Testis (tissue), 3 donors: ENCODE data around the gene MLLT10. TPM values are rescaled to one million over a fixed set of nuclear protein-coding genes. Genes with fewer than 3 reads are reported as not detected.
"Not testable (repeated sequence)": the region's sequence is repeated elsewhere in the genome, so short reads cannot be mapped to it uniquely, and the experiment has no call there.

Source experiments
- DNase-seq: peaks from one replicate; pipeline ENCODE4 v3.0.0-alpha.2; 2019
- H3K27ac ChIP-seq, 2 donors: fragments of 200-600 bp; sonication (generic); one replicate each; pipeline ENCODE4 v1.5.1; 2019
- H3K27me3 ChIP-seq: fragments of 200-600 bp; sonication (generic); one replicate; pipeline ENCODE4 v1.5.1; 2019
- H3K36me3 ChIP-seq: fragments of 200-600 bp; sonication (generic); one replicate; pipeline ENCODE4 v1.5.1; 2017; ENCODE audit warnings: low read depth; ENCODE audit errors: missing control alignments
- H3K4me1 ChIP-seq: fragments of 200-600 bp; sonication (generic); one replicate; pipeline ENCODE4 v1.5.1; 2019
- H3K4me3 ChIP-seq, 2 donors: fragments of 200-600 bp; sonication (generic); one replicate each; pipeline ENCODE4 v1.5.1; 2017 to 2019
- H3K9me3 ChIP-seq: fragments of 200-600 bp; sonication (generic); one replicate; pipeline ENCODE4 v1.5.1; 2017
- CTCF ChIP-seq, 3 experiments: fragments of 450-650 bp in 2 of 3; fragments of 200-600 bp in 1 of 3; sonication (generic) in 1 of 3; IDR thresholded peaks; one replicate each; pipeline ENCODE4 v1.5.1; 2016 to 2019; ENCODE audit warnings: antibody characterized with exemption in 3 of 3, mild to moderate bottlenecking in 2 of 3, moderate library complexity in 1 of 3
- POLR2A ChIP-seq: fragments of 450-650 bp; IDR thresholded peaks from one replicate; pipeline ENCODE4 v1.6.1; 2017; ENCODE audit warnings: antibody characterized with exemption, mild to moderate bottlenecking, moderate library complexity
- WGBS, 2 donors: methylation state at CpG; one replicate each; pipeline ENCODE4 v1.1.5; 2018; 5-methylcytosine and 5-hydroxymethylcytosine counted together
- intact Hi-C: fragments of 100-400 bp; cut with DNase I; formaldehyde crosslinking; loops from one replicate; pipeline ENCODE4 v1.15.1; 2023; ENCODE audit warnings: low total_unique reads
- polyA plus RNA-seq: library from polyadenylated mRNA; stranded (reverse); fragments of 350-450 nt; fragmentation: Illumina TruSeq; extraction: RNeasy Lipid Tissue Mini Kit (QIAGEN cat#74804); gene quantifications from one replicate; pipeline ENCODE4 v1.2.3, GENCODE V29; 2014; ENCODE audit warnings: low read depth, low replicate concordance; ENCODE audit not compliant: insufficient read depth
- total RNA-seq, 2 donors: library from RNA; depleted of rRNA; stranded (reverse); fragments of >200 nt; gene quantifications; one replicate each; pipeline ENCODE4 v1.2.3, GENCODE V29; 2016

MLLT10 gene
- total and polyA plus RNA-seq, 3 donors from 2014 or later: 130 to 243 (median 144) TPM

GRCh38 chr10:21534604-21535493, 817 bp downstream of the MLLT10 start:
- 1% methylated on average over 64 of the region's 96 CpGs; no CpG with 5 or more reads in 1 of the 2 donors for WGBS, 2 donors
- Histone ChIP-seq H3K4me1 (peaks cover 12% of the 10 kb centered on the region), H3K27me3 (no peaks in the 10 kb centered on the region), H3K9me3 (no peaks in the 10 kb centered on the region), H3K4me3 (peak overlapping the region; percentile 84 to 93), H3K27ac (peak overlapping the region; percentile 94 to 100), H3K36me3 (no peaks in the 10 kb centered on the region)
- TF ChIP-seq POLR2A (no peak), CTCF (IDR thresholded peaks at IDR 0.05) (no peak)
- DNase-seq: peak; percentile 79
- intact Hi-C loops: loop anchor here (2.0 to 10.0 kb wide), 2 partner anchors 40 to 720 kb away; no protein-coding TSS in a partner anchor

DNA sequence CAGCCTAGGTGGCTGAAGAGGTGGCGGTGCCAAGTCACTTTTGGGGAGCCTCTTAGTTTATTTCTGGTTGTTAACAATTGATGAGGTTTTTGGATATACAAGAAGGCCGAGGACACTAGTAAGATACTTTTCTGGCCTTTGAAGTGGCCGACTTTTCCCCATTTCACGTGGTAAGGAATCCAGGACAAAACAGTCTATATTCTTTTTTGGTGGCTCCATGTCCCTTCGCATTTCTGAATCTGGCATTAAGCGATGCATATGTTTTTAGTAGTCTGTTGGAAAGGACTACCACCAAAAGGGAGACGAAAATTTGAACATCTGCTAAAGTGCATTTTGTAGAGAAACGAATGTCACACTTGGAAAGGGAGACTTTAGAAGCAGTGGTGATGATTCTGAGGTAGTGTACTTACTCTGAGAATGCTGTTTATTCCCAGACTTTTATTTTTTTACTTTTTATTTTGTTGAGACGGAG, 1.5 kb downstream of the MLLT10 start:
- Histone ChIP-seq H3K4me3 (peak overlapping the region; percentile 84 to 93), H3K36me3 (no peaks in the 10 kb centered on the region), H3K4me1 (peaks cover 12% of the 10 kb centered on the region), H3K9me3 (no peaks in the 10 kb centered on the region), H3K27me3 (no peaks in the 10 kb centered on the region), H3K27ac (peak overlapping the region; percentile 80 to 100)
- 14 to 19% methylated on average over 9 of the region's 9 CpGs for WGBS, 2 donors
- intact Hi-C loops: loop anchor here (2.0 to 10.0 kb wide), 2 partner anchors 41 to 719 kb away; no protein-coding TSS in a partner anchor
- no peak for TF ChIP-seq CTCF (IDR thresholded peaks at IDR 0.05)
- no peak for TF ChIP-seq POLR2A
- no peak for DNase-seq

DNA sequence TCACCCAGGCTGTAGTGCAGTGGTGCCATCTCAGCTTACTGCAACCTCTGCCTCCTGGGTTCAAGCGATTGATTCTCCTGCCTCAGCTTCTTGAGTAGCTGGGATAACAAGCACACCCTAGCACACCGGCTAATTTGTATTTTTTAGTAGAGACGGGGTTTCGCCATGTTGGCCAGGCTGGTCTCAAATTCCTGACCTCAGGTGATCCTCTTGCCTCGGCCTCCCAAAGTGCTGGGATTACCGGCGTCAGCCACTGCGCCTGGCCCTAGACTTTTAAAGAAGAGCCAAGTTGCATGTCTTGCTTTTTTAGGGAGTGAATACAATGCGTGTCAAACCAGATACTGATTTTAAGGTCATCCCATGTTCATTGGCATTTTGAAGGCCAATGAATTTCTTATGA, 1.9 kb downstream of the MLLT10 start:
- peak overlapping the region in 1 of 2 donors; percentile 100 for H3K27ac ChIP-seq
- intact Hi-C loops: loop anchor here (2.0 to 10.0 kb wide), 2 partner anchors 41 to 719 kb away; no protein-coding TSS in a partner anchor
- not testable (repeated sequence) for H3K9me3 ChIP-seq, H3K4me3 ChIP-seq, H3K27me3 ChIP-seq, H3K36me3 ChIP-seq, DNase-seq
- H3K4me1 ChIP-seq: peaks cover 12% of the 10 kb centered on the region
- WGBS, 2 donors: 57 to 60% methylated on average over 9 of the region's 9 CpGs

DNA sequence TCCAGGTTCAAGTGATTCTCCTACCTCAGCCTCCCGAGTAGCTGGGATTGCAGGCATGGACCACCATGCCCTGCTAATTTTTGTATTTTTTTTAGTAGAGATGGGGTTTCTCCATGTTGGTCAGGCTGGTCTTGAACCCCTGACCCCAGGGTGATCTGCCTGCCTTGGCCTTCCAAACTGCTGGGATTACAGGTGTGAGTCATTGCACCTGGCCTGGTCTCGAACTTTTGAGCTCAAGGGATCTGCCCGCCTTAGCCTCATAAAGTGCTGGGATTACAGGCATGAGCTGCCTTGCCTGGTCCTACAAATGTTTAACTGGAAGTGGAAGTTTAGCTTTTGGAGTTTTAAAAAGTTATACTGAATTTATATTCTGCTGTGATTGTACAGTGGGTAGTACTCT, 2.8 kb downstream of the MLLT10 start:
- intact Hi-C loops: loop anchor here (10.0 kb wide), 1 partner anchor 718 kb away; no protein-coding TSS in a partner anchor
- Histone ChIP-seq H3K9me3 (no peaks in the 10 kb centered on the region), H3K36me3 (no peaks in the 10 kb centered on the region), H3K4me1 (peaks cover 12% of the 10 kb centered on the region), H3K27ac (no peak overlapping the region), H3K27me3 (no peaks in the 10 kb centered on the region), H3K4me3 (no peak overlapping the region)
- WGBS, 2 donors: 86% methylated on average over 3 of the region's 3 CpGs
- DNase-seq: no peak
- no peak for TF ChIP-seq CTCF (IDR thresholded peaks at IDR 0.05)
- no peak for TF ChIP-seq POLR2A

DNA sequence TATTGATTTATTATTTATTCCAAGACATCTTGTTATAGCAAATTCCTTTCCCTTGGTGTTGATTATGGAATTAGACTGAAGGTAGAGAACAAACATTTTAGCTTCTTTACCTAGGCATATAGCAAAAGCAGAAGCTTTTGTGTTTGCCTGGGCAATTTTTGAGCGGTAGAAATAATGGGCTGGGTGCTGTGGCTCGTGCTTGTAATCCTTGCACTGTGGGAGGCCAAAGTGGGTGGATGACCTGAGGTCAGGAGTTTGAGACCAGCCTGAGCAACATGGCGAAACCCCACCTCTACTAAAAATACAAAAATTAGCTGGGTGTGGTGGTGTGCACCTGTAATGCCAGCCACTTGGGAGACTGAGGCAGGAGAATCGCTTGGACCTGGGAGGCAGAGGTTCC, 6.7 kb downstream of the MLLT10 start:
- H3K4me1 ChIP-seq, H3K27ac ChIP-seq, DNase-seq, H3K36me3 ChIP-seq, H3K9me3 ChIP-seq, intact Hi-C loops, H3K27me3 ChIP-seq, H3K4me3 ChIP-seq: not testable (repeated sequence)
- 93 to 96% methylated on average over 4 of the region's 4 CpGs for WGBS, 2 donors
